HCT116 (cell line): ENCODE results near the gene CREB3L1. TPM values are rescaled to one million over a fixed set of nuclear protein-coding genes. Genes with fewer than 3 reads are reported as not detected.

ENCODE experiments used
- ATAC-seq: fragments of 200-7000 bp; cut with Tn5 transposase; 2 replicates; pipeline ENCODE4 v1.9.1; 2020; ENCODE audit warnings: mild to moderate bottlenecking, moderate library complexity
- BruUV-seq: library from RNA; stranded (reverse); fragments of 400-500 nt; replicated peaks from 2 replicates; lab custom pipeline; 2021; lab: Mats Ljungman, UMichigan
- CTCF ChIA-PET: fragments of 300-600 bp; sonication (Branson Sonifier 250); formaldehyde crosslinking; loops from one replicate; lab custom pipeline; 2021; ENCODE audit warnings: antibody characterized with exemption; lab: Charles Lee
- POLR2A ChIA-PET: fragments of 300-600, 350-600 bp; sonication (Branson Sonifier 250); formaldehyde crosslinking; loops from one replicate; lab custom pipeline; 2021; ENCODE audit warnings: antibody characterized with exemption; lab: Charles Lee
- RAD21 ChIA-PET, 2 experiments: fragments of 300-600 bp; sonication (Branson Sonifier 250); formaldehyde crosslinking; loops; one replicate each; lab custom pipeline; 2023; ENCODE audit warnings: low total read pairs in 2 of 2; ENCODE audit not compliant: uncharacterized antibody in 2 of 2, unreplicated experiment in 2 of 2, low non-redundant PET in 1 of 2; lab: Charles Lee
- DNase-seq: peaks from one replicate; pipeline ENCODE4 v3.0.0-alpha.2; 2010; ENCODE audit warnings: low read depth, low spot score
- H2AFZ ChIP-seq: fragments of 200-600 bp; shearing (Covaris generic), sonication (generic); 2 replicates; pipeline ENCODE4 v1.6.1; 2017; ENCODE audit warnings: low read depth, mixed run types, mixed read lengths, antibody characterized with exemption, low read length; ENCODE audit not compliant: poor library complexity, severe bottlenecking
- H3K27ac ChIP-seq: 2 replicates; pipeline ENCODE4 v1.5.1; 2012; ENCODE audit warnings: low read depth, low read length
- H3K27me3 ChIP-seq: fragments of 200-600 bp; sonication (generic); 2 replicates; pipeline ENCODE4 v1.6.1; 2016; ENCODE audit warnings: mixed run types, low read length, mixed read lengths; ENCODE audit not compliant: insufficient read depth
- H3K36me3 ChIP-seq, 2 experiments: fragments of 200-500 bp in 1 of 2; fragments of 200-600 bp in 1 of 2; sonication (Bioruptor generic) in 1 of 2; sonication (generic) in 1 of 2; 2 replicates each; pipeline versions ENCODE4 v1.5.1 to v1.6.1; 2014 to 2016; ENCODE audit warnings: low read length in 2 of 2, inconsistent platforms in 1 of 2, mixed read lengths in 1 of 2, mixed run types in 1 of 2; ENCODE audit not compliant: insufficient read depth in 2 of 2, control insufficient read depth in 1 of 2
- H3K4me1 ChIP-seq, 2 experiments: fragments of 200-600 bp in 1 of 2; sonication (generic) in 1 of 2; 2 replicates each; pipeline versions ENCODE4 v1.5.1 to v1.6.1; 2012 to 2017; ENCODE audit warnings: low read length in 2 of 2, inconsistent platforms in 1 of 2, mild to moderate bottlenecking in 1 of 2, mixed read lengths in 1 of 2, mixed run types in 1 of 2, moderate library complexity in 1 of 2; ENCODE audit not compliant: insufficient read depth in 2 of 2, control insufficient read depth in 1 of 2
- H3K4me2 ChIP-seq: fragments of 200-600 bp; sonication (generic); 2 replicates; pipeline ENCODE4 v1.6.1; 2017; ENCODE audit warnings: mixed run types, low read length, mixed read lengths
- H3K4me3 ChIP-seq, 2 experiments: fragments of 200-600 bp in 1 of 2; sonication (generic) in 1 of 2; replicated peaks in 1 of 2; 2 replicates each; pipeline ENCODE4 v1.5.1; 2011 to 2016; ENCODE audit warnings: low read length in 2 of 2, control low read depth in 1 of 2, low read depth in 1 of 2, mild to moderate bottlenecking in 1 of 2, mixed read lengths in 1 of 2, mixed run types in 1 of 2
- H3K79me2 ChIP-seq: fragments of 200-600 bp; sonication (generic); 2 replicates; pipeline ENCODE4 v1.6.1; 2017; ENCODE audit warnings: mild to moderate bottlenecking, mixed run types, low read length, moderate library complexity, mixed read lengths; ENCODE audit not compliant: insufficient read depth
- H3K9ac ChIP-seq: fragments of 200-600 bp; sonication (generic); 2 replicates; pipeline ENCODE4 v1.6.1; 2016; ENCODE audit warnings: low read length, mixed read lengths
- H3K9me2 ChIP-seq: fragments of 200-600 bp; sonication (generic), shearing (Covaris generic); 2 replicates; pipeline ENCODE4 v1.6.1; 2017; ENCODE audit warnings: mixed run types, mild to moderate bottlenecking, moderate library complexity; ENCODE audit not compliant: insufficient read depth
- H3K9me3 ChIP-seq, 2 experiments: fragments of 200-500 bp in 1 of 2; fragments of 200-600 bp in 1 of 2; sonication (Bioruptor generic) in 1 of 2; sonication (generic) in 1 of 2; 2 replicates each; pipeline ENCODE4 v1.6.1; 2014 to 2017; ENCODE audit warnings: low read length in 2 of 2, mixed read lengths in 2 of 2, inconsistent platforms in 1 of 2, low read depth in 1 of 2, mild to moderate bottlenecking in 1 of 2, mixed run types in 1 of 2, moderate library complexity in 1 of 2; ENCODE audit not compliant: control insufficient read depth in 1 of 2, insufficient read depth in 1 of 2
- H4K20me1 ChIP-seq: fragments of 200-600 bp; sonication (generic), shearing (Covaris generic); 2 replicates; pipeline ENCODE4 v1.6.1; 2017; ENCODE audit warnings: mixed run types, mild to moderate bottlenecking, moderate library complexity; ENCODE audit not compliant: insufficient read depth
- CTCF ChIP-seq, 3 experiments: fragments of 200-600 bp in 1 of 3; sonication (generic) in 1 of 3; IDR thresholded peaks in 2 of 3; conservative IDR thresholded peaks in 1 of 3; 2 replicates each; pipeline ENCODE4 v1.5.1; 2012 to 2017; ENCODE audit warnings: low read depth in 2 of 3, low read length in 2 of 3, antibody characterized with exemption in 1 of 3, borderline replicate concordance in 1 of 3, control low read depth in 1 of 3, mild to moderate bottlenecking in 1 of 3, mixed read lengths in 1 of 3, mixed run types in 1 of 3, moderate library complexity in 1 of 3; ENCODE audit not compliant: insufficient read depth in 1 of 3
- EGR1 ChIP-seq: IDR thresholded peaks from 2 replicates; pipeline ENCODE4 v1.6.1; 2012; ENCODE audit warnings: low read depth
- FOSL1 ChIP-seq: IDR thresholded peaks from 2 replicates; pipeline ENCODE4 v1.6.1; 2012; ENCODE audit warnings: low read depth
- JUND ChIP-seq: IDR thresholded peaks from 2 replicates; pipeline ENCODE4 v1.6.1; 2012
- POLR2AphosphoS5 ChIP-seq: IDR thresholded peaks from 2 replicates; pipeline ENCODE4 v1.6.1; 2011; ENCODE audit warnings: mild to moderate bottlenecking, low read depth, low read length, moderate library complexity
- REST ChIP-seq: IDR thresholded peaks from 2 replicates; pipeline ENCODE4 v1.6.1; 2012; ENCODE audit warnings: low read depth
- SRF ChIP-seq: IDR thresholded peaks from 2 replicates; pipeline ENCODE4 v1.6.1; 2012; ENCODE audit warnings: low read depth
- TCF7L2 ChIP-seq: IDR thresholded peaks from 2 replicates; pipeline ENCODE4 v1.7.0; 2011; ENCODE audit warnings: borderline replicate concordance, inconsistent platforms; ENCODE audit not compliant: insufficient read depth, insufficient read length; ENCODE audit errors: extremely low read depth
- ZBTB33 ChIP-seq: IDR thresholded peaks from 2 replicates; pipeline ENCODE4 v1.6.1; 2011; ENCODE audit warnings: mild to moderate bottlenecking, low read length, moderate library complexity; ENCODE audit not compliant: insufficient replicate concordance; ENCODE audit errors: extremely low read depth
- ZFX ChIP-seq: fragments of 450-650 bp; IDR thresholded peaks from 2 replicates; pipeline ENCODE4 v1.6.1; 2017
- intact Hi-C: fragments of 100-400 bp; cut with micrococcal nuclease; formaldehyde crosslinking; loops from 2 replicates; pipeline ENCODE4 v1.10.0; 2022
- total RNA-seq: library from RNA; stranded (reverse); gene quantifications from one replicate; pipeline ENCODE4 v1.2.1, GENCODE V29; 2021; ENCODE audit not compliant: unreplicated experiment

The CREB3L1 gene
- total RNA-seq, 1 experiment from 2014 or later: 0.37 TPM

GRCh38 chr11:46290598-46291309 is 13.3 kb downstream of the CREB3L1 start:
- POLR2A ChIA-PET: no interaction called here
- Histone ChIP-seq H3K9me3 (no peaks in the 10 kb centered on the region), H3K36me3 (no peaks in the 10 kb centered on the region), H3K9ac (no peak overlapping the region), H3K27me3 (no peaks in the 10 kb centered on the region), H3K9me2 (no peaks in the 10 kb centered on the region), H3K27ac (no peak overlapping the region), H3K4me3 (no peak overlapping the region), H3K79me2 (no peaks in the 10 kb centered on the region), H3K4me1 (peaks cover 14 to 38% of the 10 kb centered on the region in 2 experiments), H4K20me1 (no peaks in the 10 kb centered on the region), H3K4me2 (peak overlapping the region; percentile 47), H2AFZ (no peak overlapping the region)
- DNase-seq: no peak
- RAD21 ChIA-PET: no interaction called here
- ATAC-seq: peak; percentile 51
- CTCF ChIA-PET: interaction anchor here (2.0 kb wide), 1 partner anchor 19 kb away, joined by 4 read pairs; no protein-coding TSS in a partner anchor
- no peak for TF ChIP-seq ZFX
- no peak for TF ChIP-seq REST
- intact Hi-C loops: no loop called here
- no TSS peak for BruUV-seq

GRCh38 chr11:46291441-46292150 is 14.1 kb downstream of the CREB3L1 start:
- ChIA-PET POLR2A (no interaction called here), RAD21 (no interaction called here), CTCF (no interaction called here)
- no peaks in the 10 kb centered on the region for H3K9me3 ChIP-seq
- intact Hi-C loops: no loop called here
- no peaks in the 10 kb centered on the region for H3K27me3 ChIP-seq
- no peak overlapping the region for H3K4me3 ChIP-seq
- H4K20me1 ChIP-seq: no peaks in the 10 kb centered on the region
- no peaks in the 10 kb centered on the region for H3K9me2 ChIP-seq
- no peak overlapping the region for H3K9ac ChIP-seq
- H2AFZ ChIP-seq: peak overlapping the region; percentile 38
- BruUV-seq: no TSS peak
- H3K4me2 ChIP-seq: peak overlapping the region; percentile 47
- peak; percentile 35; the same call in 1 of the 2 replicates for ATAC-seq
- no peaks in the 10 kb centered on the region for H3K36me3 ChIP-seq
- H3K27ac ChIP-seq: no peak overlapping the region
- DNase-seq: no peak
- H3K79me2 ChIP-seq: no peaks in the 10 kb centered on the region
- H3K4me1 ChIP-seq: peaks cover 14 to 38% of the 10 kb centered on the region in 2 experiments
- no peak for TF ChIP-seq SRF
- TF ChIP-seq JUND: no peak
- TF ChIP-seq EGR1: no peak
- TF ChIP-seq POLR2AphosphoS5: no peak
- no peak for TF ChIP-seq TCF7L2
- TF ChIP-seq CTCF (IDR thresholded peaks at IDR 0.05 in 2 of 3, conservative IDR thresholded peaks at IDR 0.05 in 1 of 3; ENCODE audit: borderline replicate concordance in 1 of 3, insufficient read depth in 1 of 3, low read depth in 2 of 3, low read length in 2 of 3): no peak
- TF ChIP-seq FOSL1: no peak
- no peak for TF ChIP-seq ZBTB33
